Caco-2 (cell line): ENCODE results near the gene LRRC4. TPM values are rescaled to one million over a fixed set of nuclear protein-coding genes. Genes with fewer than 3 reads are reported as not detected.

Source experiments
- BruUV-seq: library from RNA; stranded (reverse); fragments of 400-500 nt; replicated peaks from 2 replicates; lab custom pipeline; 2021; lab: Mats Ljungman, UMichigan
- CTCF ChIA-PET: fragments of 300-600 bp; sonication (Branson Sonifier 250); formaldehyde crosslinking; loops from one replicate; lab custom pipeline; 2022; ENCODE audit warnings: antibody characterized with exemption; lab: Charles Lee
- POLR2A ChIA-PET: fragments of 300-600 bp; sonication (Branson Sonifier 250); formaldehyde crosslinking; loops from one replicate; lab custom pipeline; 2022; ENCODE audit warnings: antibody characterized with exemption; lab: Charles Lee
- DNase-seq, 2 experiments: peaks; one replicate each; pipeline versions ENCODE4 v3.0.0 to v3.0.0-alpha.2; 2020 to 2022
- H3K27me3 ChIP-seq: replicated peaks from 2 replicates; pipeline ENCODE4 v1.6.0; 2011; ENCODE audit warnings: low read length; ENCODE audit not compliant: control insufficient read depth, insufficient read depth
- H3K36me3 ChIP-seq: 2 replicates; pipeline ENCODE4 v1.5.1; 2011; ENCODE audit warnings: low read length; ENCODE audit not compliant: control insufficient read depth, insufficient read depth
- H3K4me1 ChIP-seq: fragments of 250-450 bp; sonication (Bioruptor Pico); 2 replicates; pipeline ENCODE4 v1.5.1; 2020; ENCODE audit warnings: mild to moderate bottlenecking
- H3K4me3 ChIP-seq: 2 replicates; pipeline ENCODE4 v1.5.1; 2011; ENCODE audit warnings: low read depth, mild to moderate bottlenecking, control low read depth, low read length
- H3K9me3 ChIP-seq: fragments of 250-450 bp; sonication (Bioruptor Pico); 2 replicates; pipeline ENCODE4 v1.5.1; 2020; ENCODE audit warnings: mild to moderate bottlenecking, moderate library complexity
- H3K27ac Mint-ChIP-seq: one replicate; pipeline ENCODE4 v1.8.0; 2022; ENCODE audit warnings: mixed read lengths; ENCODE audit not compliant: unreplicated experiment
- H3K27me3 Mint-ChIP-seq: one replicate; pipeline ENCODE4 v1.8.0; 2022; ENCODE audit warnings: mixed read lengths; ENCODE audit not compliant: insufficient read depth, unreplicated experiment
- H3K36me3 Mint-ChIP-seq: one replicate; pipeline ENCODE4 v1.8.0; 2022; ENCODE audit warnings: mild to moderate bottlenecking, mixed read lengths; ENCODE audit not compliant: insufficient read depth, unreplicated experiment
- H3K4me1 Mint-ChIP-seq: one replicate; pipeline ENCODE4 v1.8.0; 2022; ENCODE audit warnings: low read depth, mixed read lengths; ENCODE audit not compliant: unreplicated experiment
- H3K4me3 Mint-ChIP-seq: one replicate; pipeline ENCODE4 v1.8.0; 2022; ENCODE audit warnings: mild to moderate bottlenecking, moderate library complexity, mixed read lengths; ENCODE audit not compliant: unreplicated experiment
- H3K9me3 Mint-ChIP-seq: one replicate; pipeline ENCODE4 v1.8.0; 2022; ENCODE audit warnings: mixed read lengths; ENCODE audit not compliant: unreplicated experiment
- intact Hi-C: fragments of 100-400 bp; cut with micrococcal nuclease; formaldehyde crosslinking; loops from one replicate; pipeline ENCODE4 v1.10.0; 2022; ENCODE audit not compliant: unreplicated experiment
- total RNA-seq: library from RNA; stranded (reverse); gene quantifications from 2 replicates; pipeline ENCODE4 v1.2.3, GENCODE V29; 2022
- TF ChIP-seq, protein P1 (sequence below), 2 experiments: fragments of 200-600 bp in 1 of 2; IDR thresholded peaks; 1 replicate in 1 of 2; 2 replicates in 1 of 2; pipeline versions ENCODE4 v1.5.1 to v1.8.0; 2011 to 2022; ENCODE audit warnings: antibody characterized with exemption in 1 of 2, control low read depth in 1 of 2, inconsistent platforms in 1 of 2, low read depth in 1 of 2, low read length in 1 of 2, mild to moderate bottlenecking in 1 of 2, moderate library complexity in 1 of 2; ENCODE audit not compliant: insufficient read depth in 1 of 2, severe bottlenecking in 1 of 2, unreplicated experiment in 1 of 2

LRRC4 gene
- total RNA-seq, 1 experiment from 2014 or later: not detected

GRCh38 chr7:128060018-128060417, 28.8 kb upstream of the LRRC4 start:
- peaks cover 31% of the 10 kb centered on the region for H3K36me3 Mint-ChIP-seq
- intact Hi-C loops: no loop called here
- no peak overlapping the region for H3K4me3 Mint-ChIP-seq
- Histone ChIP-seq H3K9me3 (no peaks in the 10 kb centered on the region), H3K36me3 (no peaks in the 10 kb centered on the region; the same call in 1 of the 2 replicates), H3K4me3 (no peak overlapping the region), H3K27me3 (no peaks in the 10 kb centered on the region), H3K4me1 (no peaks in the 10 kb centered on the region)
- no peaks in the 10 kb centered on the region for H3K9me3 Mint-ChIP-seq
- no peak overlapping the region for H3K27ac Mint-ChIP-seq
- H3K4me1 Mint-ChIP-seq: no peaks in the 10 kb centered on the region
- ChIA-PET POLR2A (no interaction called here), CTCF (no interaction called here)
- TF ChIP-seq, protein P1, sequence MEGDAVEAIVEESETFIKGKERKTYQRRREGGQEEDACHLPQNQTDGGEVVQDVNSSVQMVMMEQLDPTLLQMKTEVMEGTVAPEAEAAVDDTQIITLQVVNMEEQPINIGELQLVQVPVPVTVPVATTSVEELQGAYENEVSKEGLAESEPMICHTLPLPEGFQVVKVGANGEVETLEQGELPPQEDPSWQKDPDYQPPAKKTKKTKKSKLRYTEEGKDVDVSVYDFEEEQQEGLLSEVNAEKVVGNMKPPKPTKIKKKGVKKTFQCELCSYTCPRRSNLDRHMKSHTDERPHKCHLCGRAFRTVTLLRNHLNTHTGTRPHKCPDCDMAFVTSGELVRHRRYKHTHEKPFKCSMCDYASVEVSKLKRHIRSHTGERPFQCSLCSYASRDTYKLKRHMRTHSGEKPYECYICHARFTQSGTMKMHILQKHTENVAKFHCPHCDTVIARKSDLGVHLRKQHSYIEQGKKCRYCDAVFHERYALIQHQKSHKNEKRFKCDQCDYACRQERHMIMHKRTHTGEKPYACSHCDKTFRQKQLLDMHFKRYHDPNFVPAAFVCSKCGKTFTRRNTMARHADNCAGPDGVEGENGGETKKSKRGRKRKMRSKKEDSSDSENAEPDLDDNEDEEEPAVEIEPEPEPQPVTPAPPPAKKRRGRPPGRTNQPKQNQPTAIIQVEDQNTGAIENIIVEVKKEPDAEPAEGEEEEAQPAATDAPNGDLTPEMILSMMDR (IDR thresholded peaks at IDR 0.05; ENCODE audit: insufficient read depth in 1 of 2, low read depth in 1 of 2, low read length in 1 of 2, severe bottlenecking in 1 of 2, unreplicated experiment in 1 of 2): no peak
- no peaks in the 10 kb centered on the region for H3K27me3 Mint-ChIP-seq
- DNase-seq: no peak
- no TSS peak for BruUV-seq

GRCh38 chr7:128059143-128059988, 28.1 kb upstream of the LRRC4 start:
- TF ChIP-seq, protein P1 (IDR thresholded peaks at IDR 0.05; ENCODE audit: insufficient read depth in 1 of 2, low read depth in 1 of 2, low read length in 1 of 2, severe bottlenecking in 1 of 2, unreplicated experiment in 1 of 2): no peak
- Mint-ChIP-seq H3K27ac (no peak overlapping the region), H3K4me1 (no peaks in the 10 kb centered on the region), H3K36me3 (peaks cover 27% of the 10 kb centered on the region), H3K9me3 (no peaks in the 10 kb centered on the region), H3K27me3 (no peaks in the 10 kb centered on the region), H3K4me3 (no peak overlapping the region)
- ChIA-PET CTCF (no interaction called here), POLR2A (no interaction called here)
- no peak overlapping the region for H3K4me3 ChIP-seq
- intact Hi-C loops: no loop called here
- no peaks in the 10 kb centered on the region for H3K27me3 ChIP-seq
- H3K36me3 ChIP-seq: no peaks in the 10 kb centered on the region; the same call in 1 of the 2 replicates
- H3K9me3 ChIP-seq: no peaks in the 10 kb centered on the region
- BruUV-seq: no TSS peak
- DNase-seq: no peak
- no peaks in the 10 kb centered on the region for H3K4me1 ChIP-seq

DNA sequence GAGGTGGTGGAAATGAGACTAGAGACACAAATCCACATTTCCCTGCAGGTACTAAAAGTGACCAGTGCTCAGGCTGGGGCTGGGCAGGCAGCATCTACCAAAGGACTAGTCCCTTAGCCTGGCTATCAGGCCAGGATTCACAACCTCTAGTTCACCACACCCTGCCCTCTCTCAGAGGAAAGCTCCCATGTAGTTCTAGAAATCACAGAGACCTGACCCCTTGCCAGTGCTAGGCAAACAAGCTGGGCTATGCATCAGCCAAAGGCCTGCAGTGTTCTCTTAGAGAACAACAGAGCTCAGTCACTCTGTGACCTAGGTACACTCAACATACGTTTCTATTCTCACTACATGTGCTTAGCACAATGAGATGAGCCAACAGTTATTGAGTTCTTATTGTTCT, 26.7 kb upstream of the LRRC4 start:
- intact Hi-C loops: no loop called here
- ChIA-PET CTCF (no interaction called here), POLR2A (no interaction called here)
- no peak for DNase-seq
- Mint-ChIP-seq H3K9me3 (no peaks in the 10 kb centered on the region), H3K4me3 (no peak overlapping the region), H3K36me3 (peaks cover 25% of the 10 kb centered on the region), H3K27ac (no peak overlapping the region), H3K4me1 (no peaks in the 10 kb centered on the region), H3K27me3 (no peaks in the 10 kb centered on the region)
- Histone ChIP-seq H3K4me1 (no peaks in the 10 kb centered on the region), H3K27me3 (no peaks in the 10 kb centered on the region), H3K4me3 (no peak overlapping the region), H3K9me3 (no peaks in the 10 kb centered on the region), H3K36me3 (no peaks in the 10 kb centered on the region; the same call in 1 of the 2 replicates)
- TF ChIP-seq, protein P1 (IDR thresholded peaks at IDR 0.05; ENCODE audit: insufficient read depth in 1 of 2, low read depth in 1 of 2, low read length in 1 of 2, severe bottlenecking in 1 of 2, unreplicated experiment in 1 of 2): no peak
- BruUV-seq: no TSS peak
